ENCODE results near the gene IRAK3. TPM values are rescaled to one million over a fixed set of nuclear protein-coding genes. Genes with fewer than 3 reads are reported as not detected.

The IRAK3 gene
- total and polyA plus RNA-seq, 2 experiments from 2014 or later = 0.53 to 1.8 TPM

DNA sequence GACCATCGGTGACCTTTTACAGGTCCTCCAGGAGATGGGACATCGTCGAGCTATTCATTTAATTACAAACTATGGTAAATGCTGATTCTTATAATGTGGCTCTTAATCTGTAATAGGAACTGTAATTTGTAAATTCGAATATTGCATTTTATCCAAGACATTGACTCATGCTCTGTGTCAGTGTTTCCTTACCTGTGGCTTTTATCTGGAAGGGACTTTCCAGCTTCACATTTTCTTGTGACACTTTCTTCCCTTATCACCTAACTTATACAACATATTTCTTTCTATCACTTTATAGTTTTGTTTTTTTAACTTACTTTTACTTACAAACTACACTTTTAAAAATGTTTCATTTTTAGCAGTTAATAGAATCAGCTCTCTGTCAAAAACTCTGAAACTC, 14.8 kb downstream of the IRAK3 start (continued):
- TF ChIP-seq, protein P1, sequence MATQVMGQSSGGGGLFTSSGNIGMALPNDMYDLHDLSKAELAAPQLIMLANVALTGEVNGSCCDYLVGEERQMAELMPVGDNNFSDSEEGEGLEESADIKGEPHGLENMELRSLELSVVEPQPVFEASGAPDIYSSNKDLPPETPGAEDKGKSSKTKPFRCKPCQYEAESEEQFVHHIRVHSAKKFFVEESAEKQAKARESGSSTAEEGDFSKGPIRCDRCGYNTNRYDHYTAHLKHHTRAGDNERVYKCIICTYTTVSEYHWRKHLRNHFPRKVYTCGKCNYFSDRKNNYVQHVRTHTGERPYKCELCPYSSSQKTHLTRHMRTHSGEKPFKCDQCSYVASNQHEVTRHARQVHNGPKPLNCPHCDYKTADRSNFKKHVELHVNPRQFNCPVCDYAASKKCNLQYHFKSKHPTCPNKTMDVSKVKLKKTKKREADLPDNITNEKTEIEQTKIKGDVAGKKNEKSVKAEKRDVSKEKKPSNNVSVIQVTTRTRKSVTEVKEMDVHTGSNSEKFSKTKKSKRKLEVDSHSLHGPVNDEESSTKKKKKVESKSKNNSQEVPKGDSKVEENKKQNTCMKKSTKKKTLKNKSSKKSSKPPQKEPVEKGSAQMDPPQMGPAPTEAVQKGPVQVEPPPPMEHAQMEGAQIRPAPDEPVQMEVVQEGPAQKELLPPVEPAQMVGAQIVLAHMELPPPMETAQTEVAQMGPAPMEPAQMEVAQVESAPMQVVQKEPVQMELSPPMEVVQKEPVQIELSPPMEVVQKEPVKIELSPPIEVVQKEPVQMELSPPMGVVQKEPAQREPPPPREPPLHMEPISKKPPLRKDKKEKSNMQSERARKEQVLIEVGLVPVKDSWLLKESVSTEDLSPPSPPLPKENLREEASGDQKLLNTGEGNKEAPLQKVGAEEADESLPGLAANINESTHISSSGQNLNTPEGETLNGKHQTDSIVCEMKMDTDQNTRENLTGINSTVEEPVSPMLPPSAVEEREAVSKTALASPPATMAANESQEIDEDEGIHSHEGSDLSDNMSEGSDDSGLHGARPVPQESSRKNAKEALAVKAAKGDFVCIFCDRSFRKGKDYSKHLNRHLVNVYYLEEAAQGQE (IDR thresholded peaks at IDR 0.05; ENCODE audit: unreplicated experiment) = no peak
- TF ChIP-seq, protein P2, sequence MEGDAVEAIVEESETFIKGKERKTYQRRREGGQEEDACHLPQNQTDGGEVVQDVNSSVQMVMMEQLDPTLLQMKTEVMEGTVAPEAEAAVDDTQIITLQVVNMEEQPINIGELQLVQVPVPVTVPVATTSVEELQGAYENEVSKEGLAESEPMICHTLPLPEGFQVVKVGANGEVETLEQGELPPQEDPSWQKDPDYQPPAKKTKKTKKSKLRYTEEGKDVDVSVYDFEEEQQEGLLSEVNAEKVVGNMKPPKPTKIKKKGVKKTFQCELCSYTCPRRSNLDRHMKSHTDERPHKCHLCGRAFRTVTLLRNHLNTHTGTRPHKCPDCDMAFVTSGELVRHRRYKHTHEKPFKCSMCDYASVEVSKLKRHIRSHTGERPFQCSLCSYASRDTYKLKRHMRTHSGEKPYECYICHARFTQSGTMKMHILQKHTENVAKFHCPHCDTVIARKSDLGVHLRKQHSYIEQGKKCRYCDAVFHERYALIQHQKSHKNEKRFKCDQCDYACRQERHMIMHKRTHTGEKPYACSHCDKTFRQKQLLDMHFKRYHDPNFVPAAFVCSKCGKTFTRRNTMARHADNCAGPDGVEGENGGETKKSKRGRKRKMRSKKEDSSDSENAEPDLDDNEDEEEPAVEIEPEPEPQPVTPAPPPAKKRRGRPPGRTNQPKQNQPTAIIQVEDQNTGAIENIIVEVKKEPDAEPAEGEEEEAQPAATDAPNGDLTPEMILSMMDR (conservative IDR thresholded peaks at IDR 0.05; ENCODE audit: low read depth in 2 of 2) = no peak
- no peak for TF ChIP-seq POLR2AphosphoS5 (IDR thresholded peaks at IDR 0.05; ENCODE audit: low read depth)

DNA sequence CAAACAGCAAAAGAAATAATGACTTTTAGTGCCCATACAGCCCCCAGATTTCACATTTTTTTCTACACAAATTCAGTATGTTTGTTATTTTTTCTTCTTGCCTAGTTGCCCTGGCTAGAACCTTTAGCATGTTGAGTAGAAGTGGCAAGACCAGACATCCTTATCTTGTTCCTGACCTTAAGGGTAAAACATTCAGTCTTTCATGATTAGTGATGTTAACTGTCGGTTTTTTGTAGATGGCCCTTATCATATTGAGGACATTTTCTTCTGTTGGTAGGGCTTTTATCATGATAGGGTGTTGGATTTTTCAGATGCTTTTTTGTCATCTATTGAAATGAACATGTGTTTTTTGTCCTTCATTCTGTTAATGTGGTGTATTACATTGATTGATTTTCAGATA, 17.1 kb downstream of the IRAK3 start:
- Histone ChIP-seq H3F3A (replicated peaks; ENCODE audit: low read depth) (no peaks in the 10 kb centered on the region; the same call in 1 of the 2 replicates), H3K4me1 (ENCODE audit: insufficient read depth) (no peaks in the 10 kb centered on the region), H2AFZ (no peak overlapping the region), H3K79me2 (replicated peaks; ENCODE audit: insufficient read depth) (no peaks in the 10 kb centered on the region), H4K20me1 (replicated peaks; ENCODE audit: insufficient read depth) (no peaks in the 10 kb centered on the region), H3K4me3 (no peak overlapping the region), H3K4me2 (no peak overlapping the region), H3K36me3 (ENCODE audit: insufficient read depth) (no peaks in the 10 kb centered on the region), H3K27ac (ENCODE audit: low read depth) (no peak overlapping the region), H3K9me2 (ENCODE audit: insufficient read depth) (no peaks in the 10 kb centered on the region), H3K27me3 (ENCODE audit: insufficient read depth) (no peaks in the 10 kb centered on the region)
- Mint-ChIP-seq H3K36me3 (ENCODE audit: low read depth) (no peaks in the 10 kb centered on the region), H3K9me3 (no peaks in the 10 kb centered on the region), H3K4me3 (no peak overlapping the region), H3K27ac (no peak overlapping the region), H3K4me1 (no peaks in the 10 kb centered on the region), H3K27me3 (ENCODE audit: insufficient read depth, low read depth, poor library complexity) (no peaks in the 10 kb centered on the region)
- DNase-seq (ENCODE audit: low spot score) (no peak), ATAC-seq (no peak)
- TF ChIP-seq CREB1 (CRISPR knock-in tag; IDR thresholded peaks at IDR 0.05; ENCODE audit: low read depth) (no peak), POLR2AphosphoS5 (IDR thresholded peaks at IDR 0.05; ENCODE audit: low read depth) (no peak)

DNA sequence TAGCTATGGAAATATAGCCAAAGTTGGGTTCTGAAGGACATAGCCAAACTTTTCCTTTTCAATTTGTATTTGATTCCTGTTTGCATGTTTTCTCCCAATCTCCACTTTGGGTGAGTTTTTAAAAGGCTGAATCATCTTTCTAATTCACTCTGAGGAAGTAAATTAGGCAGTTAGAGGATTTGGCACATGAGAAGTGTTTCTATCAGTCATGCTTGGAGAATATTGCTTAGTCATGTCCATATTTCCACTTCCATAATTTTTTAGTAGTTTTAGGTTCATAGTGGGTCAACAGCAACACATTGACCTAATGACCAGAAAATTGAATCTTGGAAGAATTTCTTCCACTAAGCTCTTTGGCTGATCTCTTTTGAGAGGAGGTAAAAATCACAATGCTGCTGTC, 21.8 kb downstream of the IRAK3 start:
- Mint-ChIP-seq H3K9me3 (no peaks in the 10 kb centered on the region), H3K27ac (no peak overlapping the region), H3K4me1 (no peaks in the 10 kb centered on the region; the same call in 2 of the 3 replicates), H3K36me3 (ENCODE audit: low read depth) (no peaks in the 10 kb centered on the region), H3K27me3 (ENCODE audit: insufficient read depth, low read depth, poor library complexity) (no peaks in the 10 kb centered on the region), H3K4me3 (no peak overlapping the region)
- H3K9me2 ChIP-seq (ENCODE audit: insufficient read depth) = no peaks in the 10 kb centered on the region
- H3K36me3 ChIP-seq (ENCODE audit: insufficient read depth) = no peaks in the 10 kb centered on the region
- no peak overlapping the region for H3K4me2 ChIP-seq
- H3K4me1 ChIP-seq (ENCODE audit: insufficient read depth) = no peaks in the 10 kb centered on the region
- DNase-seq (ENCODE audit: low spot score) (no peak), ATAC-seq (no peak)
- H2AFZ ChIP-seq = no peak overlapping the region
- no peak overlapping the region for H3K4me3 ChIP-seq
- no peaks in the 10 kb centered on the region for H3K79me2 ChIP-seq (replicated peaks; ENCODE audit: insufficient read depth)
- no peaks in the 10 kb centered on the region for H4K20me1 ChIP-seq (replicated peaks; ENCODE audit: insufficient read depth)
- no peaks in the 10 kb centered on the region for H3K27me3 ChIP-seq (ENCODE audit: insufficient read depth)
- no peaks in the 10 kb centered on the region; the same call in 1 of the 2 replicates for H3F3A ChIP-seq (replicated peaks; ENCODE audit: low read depth)
- H3K27ac ChIP-seq (ENCODE audit: low read depth) = no peak overlapping the region
- TF ChIP-seq, protein P3, sequence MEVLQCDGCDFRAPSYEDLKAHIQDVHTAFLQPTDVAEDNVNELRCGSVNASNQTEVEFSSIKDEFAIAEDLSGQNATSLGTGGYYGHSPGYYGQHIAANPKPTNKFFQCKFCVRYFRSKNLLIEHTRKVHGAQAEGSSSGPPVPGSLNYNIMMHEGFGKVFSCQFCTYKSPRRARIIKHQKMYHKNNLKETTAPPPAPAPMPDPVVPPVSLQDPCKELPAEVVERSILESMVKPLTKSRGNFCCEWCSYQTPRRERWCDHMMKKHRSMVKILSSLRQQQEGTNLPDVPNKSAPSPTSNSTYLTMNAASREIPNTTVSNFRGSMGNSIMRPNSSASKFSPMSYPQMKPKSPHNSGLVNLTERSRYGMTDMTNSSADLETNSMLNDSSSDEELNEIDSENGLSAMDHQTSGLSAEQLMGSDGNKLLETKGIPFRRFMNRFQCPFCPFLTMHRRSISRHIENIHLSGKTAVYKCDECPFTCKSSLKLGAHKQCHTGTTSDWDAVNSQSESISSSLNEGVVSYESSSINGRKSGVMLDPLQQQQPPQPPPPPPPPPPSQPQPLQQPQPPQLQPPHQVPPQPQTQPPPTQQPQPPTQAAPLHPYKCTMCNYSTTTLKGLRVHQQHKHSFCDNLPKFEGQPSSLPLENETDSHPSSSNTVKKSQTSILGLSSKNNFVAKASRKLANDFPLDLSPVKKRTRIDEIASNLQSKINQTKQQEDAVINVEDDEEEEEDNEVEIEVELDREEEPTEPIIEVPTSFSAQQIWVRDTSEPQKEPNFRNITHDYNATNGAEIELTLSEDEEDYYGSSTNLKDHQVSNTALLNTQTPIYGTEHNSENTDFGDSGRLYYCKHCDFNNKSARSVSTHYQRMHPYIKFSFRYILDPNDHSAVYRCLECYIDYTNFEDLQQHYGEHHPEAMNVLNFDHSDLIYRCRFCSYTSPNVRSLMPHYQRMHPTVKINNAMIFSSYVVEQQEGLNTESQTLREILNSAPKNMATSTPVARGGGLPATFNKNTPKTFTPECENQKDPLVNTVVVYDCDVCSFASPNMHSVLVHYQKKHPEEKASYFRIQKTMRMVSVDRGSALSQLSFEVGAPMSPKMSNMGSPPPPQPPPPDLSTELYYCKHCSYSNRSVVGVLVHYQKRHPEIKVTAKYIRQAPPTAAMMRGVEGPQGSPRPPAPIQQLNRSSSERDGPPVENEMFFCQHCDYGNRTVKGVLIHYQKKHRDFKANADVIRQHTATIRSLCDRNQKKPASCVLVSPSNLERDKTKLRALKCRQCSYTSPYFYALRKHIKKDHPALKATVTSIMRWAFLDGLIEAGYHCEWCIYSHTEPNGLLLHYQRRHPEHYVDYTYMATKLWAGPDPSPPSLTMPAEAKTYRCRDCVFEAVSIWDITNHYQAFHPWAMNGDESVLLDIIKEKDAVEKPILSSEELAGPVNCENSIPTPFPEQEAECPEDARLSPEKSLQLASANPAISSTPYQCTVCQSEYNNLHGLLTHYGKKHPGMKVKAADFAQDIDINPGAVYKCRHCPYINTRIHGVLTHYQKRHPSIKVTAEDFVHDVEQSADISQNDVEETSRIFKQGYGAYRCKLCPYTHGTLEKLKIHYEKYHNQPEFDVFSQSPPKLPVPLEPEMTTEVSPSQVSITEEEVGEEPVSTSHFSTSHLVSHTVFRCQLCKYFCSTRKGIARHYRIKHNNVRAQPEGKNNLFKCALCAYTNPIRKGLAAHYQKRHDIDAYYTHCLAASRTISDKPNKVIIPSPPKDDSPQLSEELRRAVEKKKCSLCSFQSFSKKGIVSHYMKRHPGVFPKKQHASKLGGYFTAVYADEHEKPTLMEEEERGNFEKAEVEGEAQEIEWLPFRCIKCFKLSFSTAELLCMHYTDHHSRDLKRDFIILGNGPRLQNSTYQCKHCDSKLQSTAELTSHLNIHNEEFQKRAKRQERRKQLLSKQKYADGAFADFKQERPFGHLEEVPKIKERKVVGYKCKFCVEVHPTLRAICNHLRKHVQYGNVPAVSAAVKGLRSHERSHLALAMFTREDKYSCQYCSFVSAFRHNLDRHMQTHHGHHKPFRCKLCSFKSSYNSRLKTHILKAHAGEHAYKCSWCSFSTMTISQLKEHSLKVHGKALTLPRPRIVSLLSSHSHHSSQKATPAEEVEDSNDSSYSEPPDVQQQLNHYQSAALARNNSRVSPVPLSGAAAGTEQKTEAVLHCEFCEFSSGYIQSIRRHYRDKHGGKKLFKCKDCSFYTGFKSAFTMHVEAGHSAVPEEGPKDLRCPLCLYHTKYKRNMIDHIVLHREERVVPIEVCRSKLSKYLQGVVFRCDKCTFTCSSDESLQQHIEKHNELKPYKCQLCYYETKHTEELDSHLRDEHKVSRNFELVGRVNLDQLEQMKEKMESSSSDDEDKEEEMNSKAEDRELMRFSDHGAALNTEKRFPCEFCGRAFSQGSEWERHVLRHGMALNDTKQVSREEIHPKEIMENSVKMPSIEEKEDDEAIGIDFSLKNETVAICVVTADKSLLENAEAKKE (CRISPR knock-in tag; IDR thresholded peaks at IDR 0.05) = no peak
